GM11168 (cell line): Measurements from ENCODE around the gene JPH3.

ENCODE experiments used
- in situ Hi-C: fragments of 300-500 bp; cut with MboI; formaldehyde crosslinking; loops from one replicate; pipeline ENCODE4 v1.12.0; 2022; ENCODE audit warnings: low sequenced_read_pairs; ENCODE audit not compliant: unreplicated experiment

The JPH3 gene

DNA sequence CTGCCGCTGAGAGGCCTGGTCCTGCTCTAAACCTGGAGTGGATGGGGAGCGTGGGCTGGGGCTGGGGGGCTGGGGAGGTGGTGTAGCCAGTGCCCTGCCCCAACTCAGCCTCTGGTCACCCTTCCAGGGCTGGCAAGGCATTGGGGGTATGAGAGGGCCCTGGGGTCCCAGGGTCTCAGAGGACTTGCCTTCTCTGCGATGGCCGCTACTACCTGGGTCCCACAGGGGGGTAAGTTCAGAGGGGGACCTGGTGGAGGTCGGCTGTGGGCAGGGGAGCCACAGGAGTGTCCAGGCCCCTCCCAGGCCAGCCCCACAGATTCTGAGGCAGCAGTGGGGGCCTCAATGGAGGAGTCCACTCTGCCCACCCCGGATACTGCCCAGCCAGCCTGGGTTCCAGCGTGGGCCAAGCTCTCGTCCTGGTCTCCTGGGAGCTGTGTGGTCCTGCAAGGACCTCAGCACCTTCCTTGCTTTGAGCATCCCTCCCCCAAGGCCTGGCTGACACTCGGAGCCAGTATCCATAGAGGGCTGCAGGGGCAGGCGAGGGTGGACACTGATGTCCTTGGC lies 20.5 kb downstream of the JPH3 start:
- in situ Hi-C loops, result no loop called here

DNA sequence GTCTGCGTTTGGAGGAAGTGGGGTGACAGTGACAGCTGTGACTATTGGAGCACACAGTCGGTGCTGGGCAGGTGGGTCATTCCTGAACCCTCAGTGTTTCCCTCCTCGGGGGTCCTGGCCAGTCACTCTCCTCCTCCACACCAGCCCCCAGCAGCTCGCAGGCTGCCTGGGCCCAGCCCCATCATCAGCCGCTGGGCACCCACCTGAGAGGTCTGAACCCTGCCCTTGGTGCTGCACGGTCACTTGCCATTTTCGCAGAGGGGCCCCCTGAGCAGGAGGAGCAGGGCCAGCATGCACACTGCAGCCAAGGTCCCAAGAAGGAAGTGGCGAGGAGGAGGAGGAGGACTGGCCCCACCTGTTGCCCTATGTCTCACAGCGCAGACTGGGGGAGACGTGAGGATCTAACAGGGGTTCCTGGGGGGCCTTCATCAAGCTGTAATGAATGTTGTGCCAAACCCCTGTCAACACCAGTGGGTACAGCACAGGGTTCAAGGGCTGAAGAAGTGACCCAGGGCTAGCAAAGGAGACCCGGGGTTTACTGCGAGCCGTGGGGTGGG lies 23.0 kb downstream of the JPH3 start:
- in situ Hi-C loops, result no loop called here

DNA sequence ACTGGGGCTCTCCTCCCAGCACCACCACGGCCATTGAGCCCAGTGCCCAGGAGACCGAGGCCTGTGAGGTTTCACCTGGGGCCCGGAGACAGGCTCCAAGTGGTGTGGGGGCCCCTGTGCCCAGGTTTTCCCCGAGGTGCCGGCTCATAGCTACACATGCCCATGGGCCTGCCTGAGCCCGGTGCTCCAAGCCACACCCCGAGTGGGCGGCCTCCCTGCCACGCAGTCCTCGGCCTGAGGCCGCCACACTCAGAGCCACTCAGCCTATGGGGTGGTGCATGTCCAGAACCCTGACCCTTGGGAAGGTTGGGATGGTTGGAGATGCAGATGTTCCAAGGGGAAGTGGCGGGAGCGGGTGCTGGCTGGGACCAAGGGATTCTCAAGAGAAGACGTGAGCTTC lies 24.1 kb downstream of the JPH3 start:
- in situ Hi-C loops, result no loop called here

DNA sequence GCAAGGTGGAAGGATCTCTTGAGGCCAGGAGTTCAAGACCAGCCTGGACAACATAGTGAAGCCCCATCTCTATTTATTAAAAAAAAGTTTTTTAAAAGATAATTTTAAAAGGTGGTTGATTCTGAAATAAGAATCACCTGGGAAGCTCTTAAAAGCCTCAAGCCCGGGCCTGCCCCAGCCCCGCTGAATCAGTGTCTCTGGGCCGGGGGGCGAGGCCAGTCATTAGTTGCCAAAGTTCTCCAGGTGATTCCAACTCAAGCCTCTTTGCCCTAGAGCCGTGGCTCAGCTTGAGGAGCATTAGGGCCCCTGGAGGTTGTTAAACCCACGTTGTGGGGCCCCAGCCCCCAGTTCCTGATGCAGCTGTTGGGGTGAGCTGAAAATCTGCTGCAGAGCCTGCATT lies 24.6 kb downstream of the JPH3 start:
- in situ Hi-C loops, result no loop called here

DNA sequence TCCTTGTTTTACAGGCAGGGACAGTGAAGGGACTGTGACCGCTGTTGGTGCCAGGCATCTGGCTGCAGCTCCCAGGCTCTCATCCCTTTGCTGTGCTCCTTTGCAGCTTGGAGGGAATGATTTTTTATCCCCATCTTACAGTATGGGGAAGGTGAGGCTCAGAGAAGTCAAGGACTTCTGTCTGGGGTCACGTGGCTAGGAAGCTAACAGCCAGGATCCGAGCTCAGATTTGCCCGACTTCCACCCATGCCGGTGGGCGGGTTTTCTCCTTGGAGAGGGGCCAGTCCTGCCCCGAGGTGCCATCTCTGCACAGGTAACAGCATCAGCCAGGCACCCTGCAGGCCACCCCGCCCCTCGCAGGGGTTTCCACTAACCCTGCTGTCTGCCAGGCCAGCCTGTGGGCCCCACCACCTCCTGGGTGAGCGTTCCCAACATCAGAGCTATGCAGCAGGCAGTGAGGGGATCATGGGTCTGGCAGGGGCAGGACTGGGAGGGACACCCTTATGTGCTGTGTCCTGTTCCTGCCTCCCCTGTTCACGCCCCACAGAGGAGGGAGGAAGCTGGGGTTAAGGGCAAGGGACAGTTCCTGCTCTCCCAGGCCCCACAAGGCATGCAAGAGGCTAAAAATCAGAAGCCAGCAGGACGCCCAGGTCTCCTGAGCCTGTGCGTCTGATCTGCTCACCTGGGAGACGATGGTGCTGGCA lies 25.4 kb downstream of the JPH3 start:
- in situ Hi-C loops, result no loop called here

DNA sequence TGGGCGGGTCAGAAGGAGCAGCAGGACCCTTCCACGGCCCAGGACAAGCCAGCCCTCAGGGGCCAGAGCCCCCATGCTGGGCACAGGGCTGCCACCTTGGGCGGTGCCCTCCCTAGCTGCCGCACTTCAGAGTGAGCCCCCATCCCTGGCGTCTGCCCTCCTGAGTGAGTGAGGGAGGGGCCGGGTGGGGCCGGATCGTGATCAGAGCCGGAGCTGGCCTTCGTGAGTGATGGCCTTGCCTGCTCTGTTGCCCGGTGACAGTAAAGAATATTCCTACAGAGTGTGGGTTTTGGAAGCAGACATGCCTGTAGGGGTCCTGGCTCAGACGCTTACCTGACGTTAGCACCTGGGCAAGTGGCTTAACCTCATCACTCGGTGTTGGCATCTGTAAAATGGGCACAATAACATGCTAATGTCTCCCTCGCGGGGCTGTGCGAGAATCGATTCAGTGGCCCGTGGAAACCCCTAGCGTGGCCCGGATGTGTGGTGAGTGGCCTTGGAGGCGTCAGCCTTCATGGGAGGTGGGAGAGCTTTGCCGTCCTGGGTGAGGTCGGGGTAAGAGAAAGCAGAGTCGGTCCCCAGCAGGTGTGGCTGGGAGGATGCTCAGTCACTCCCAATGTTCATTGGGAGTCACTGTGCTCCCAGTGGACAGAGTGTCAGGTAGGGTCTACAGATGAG lies 26.1 kb downstream of the JPH3 start:
- in situ Hi-C loops, result no loop called here

DNA sequence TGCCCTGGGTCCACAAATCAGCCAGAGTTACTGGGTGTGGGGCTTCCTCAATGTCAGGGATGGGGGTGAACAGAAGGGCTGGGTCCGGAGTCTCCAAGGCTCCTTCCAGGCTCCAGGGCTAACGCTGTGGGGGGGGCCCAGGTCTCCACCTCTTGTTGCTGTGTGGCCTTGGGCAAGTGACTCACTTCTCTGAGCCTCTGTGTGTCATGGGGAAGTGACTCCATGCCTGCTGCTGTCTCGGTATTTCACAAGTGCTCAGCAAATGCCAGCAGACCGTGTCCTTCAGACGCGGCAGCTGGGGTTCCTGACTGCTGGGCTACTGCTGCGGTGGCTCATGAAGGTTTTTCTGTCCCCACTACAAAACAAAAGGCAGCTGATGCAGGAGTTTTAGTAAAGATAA lies 26.6 kb downstream of the JPH3 start:
- in situ Hi-C loops, result no loop called here

DNA sequence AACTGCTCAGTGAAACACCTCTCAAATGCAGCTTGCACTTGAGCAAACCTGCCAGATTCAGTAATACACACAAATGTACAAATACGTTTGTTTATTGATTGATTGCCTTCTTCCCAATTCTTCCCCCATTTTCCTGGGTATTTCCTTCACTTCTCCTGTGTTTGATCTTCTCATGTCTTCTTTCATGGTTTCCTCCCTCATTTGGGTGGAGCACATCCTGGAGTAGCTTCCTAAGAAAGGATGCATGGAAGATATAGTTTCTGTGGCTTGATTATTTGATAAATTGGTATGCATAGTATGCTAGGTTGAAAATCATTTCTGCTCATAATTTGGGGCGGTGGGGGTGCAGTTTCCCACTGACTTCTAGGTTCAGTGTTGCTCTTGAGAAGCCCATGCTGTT lies 28.8 kb downstream of the JPH3 start:
- in situ Hi-C loops, result no loop called here

DNA sequence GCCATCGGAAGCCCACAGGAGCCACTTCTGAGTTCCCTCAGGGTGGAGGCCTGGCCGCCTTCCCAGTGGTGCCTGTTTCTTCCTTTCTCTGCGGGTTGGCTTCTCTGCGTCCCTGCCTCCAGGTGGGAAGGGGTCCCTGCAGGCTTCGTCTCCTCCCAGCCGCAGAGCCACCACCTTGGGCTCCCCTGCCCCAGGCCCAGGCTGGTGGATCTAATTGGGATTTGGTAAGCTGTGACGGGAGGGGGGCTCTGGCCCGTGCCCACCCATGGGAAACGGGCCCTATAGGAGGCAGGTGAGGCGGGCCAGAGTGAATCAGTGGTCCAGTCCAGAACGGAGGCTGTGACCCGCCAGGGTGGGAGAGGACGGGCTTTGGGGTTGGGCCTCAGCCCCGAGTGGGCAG lies 32.1 kb downstream of the JPH3 start:
- in situ Hi-C loops, result no loop called here

DNA sequence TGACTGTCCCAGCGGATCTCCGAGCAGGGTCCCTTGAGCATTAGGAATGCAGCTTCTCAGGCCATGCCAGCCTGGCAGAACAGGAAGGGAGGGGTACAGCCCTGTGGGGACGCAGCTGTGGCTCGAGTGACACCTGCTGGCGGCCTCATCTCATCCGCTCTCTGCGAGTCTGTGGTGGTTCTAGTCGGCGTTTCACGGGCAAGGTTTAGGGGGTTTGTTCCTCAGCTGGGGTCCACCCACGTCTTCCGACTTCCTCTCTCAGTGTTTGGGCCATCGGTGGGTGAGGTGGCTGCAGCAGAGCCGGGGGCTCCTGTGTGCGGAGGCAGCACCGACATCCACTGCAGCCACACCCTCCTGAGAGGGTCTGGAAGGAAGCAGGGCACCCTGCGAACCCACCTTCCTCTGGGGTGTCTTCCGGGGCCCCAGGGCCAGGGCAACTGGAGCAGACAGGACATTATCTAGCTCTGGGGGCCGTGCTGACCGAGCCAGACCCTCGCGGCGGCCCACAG lies 33.3 kb downstream of the JPH3 start:
- in situ Hi-C loops, result no loop called here

DNA sequence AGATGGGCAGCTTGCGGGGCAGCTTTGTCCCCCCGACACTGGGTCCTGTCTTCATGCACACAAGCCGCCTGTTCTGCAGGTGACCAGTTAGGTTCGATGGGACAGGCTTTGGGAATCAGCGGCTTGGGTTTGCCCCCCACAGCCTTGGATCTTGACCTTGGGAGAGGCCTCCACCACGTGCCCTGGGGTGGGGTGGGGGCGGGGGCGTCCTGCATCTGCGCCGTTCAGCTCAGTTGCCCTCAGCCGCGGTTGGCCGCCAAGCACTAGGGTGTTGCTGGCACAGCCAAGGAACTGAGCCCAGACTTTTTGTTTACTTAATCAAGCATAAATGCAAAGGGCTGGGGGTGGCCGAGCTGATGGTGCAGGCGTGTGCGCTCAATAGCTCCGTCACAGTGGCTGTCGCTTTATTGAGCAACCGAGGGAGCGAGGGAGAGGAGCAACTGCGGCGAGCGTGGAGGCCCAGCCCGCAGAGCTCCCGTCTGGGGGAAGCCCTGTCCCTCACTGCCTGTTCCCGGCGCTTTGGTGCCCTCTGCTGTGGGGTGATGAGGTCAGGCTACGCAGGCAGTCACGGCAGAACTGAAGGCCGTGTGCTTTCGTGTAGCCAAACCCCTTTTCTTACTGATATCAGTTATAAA lies 33.9 kb downstream of the JPH3 start:
- in situ Hi-C loops, result no loop called here

DNA sequence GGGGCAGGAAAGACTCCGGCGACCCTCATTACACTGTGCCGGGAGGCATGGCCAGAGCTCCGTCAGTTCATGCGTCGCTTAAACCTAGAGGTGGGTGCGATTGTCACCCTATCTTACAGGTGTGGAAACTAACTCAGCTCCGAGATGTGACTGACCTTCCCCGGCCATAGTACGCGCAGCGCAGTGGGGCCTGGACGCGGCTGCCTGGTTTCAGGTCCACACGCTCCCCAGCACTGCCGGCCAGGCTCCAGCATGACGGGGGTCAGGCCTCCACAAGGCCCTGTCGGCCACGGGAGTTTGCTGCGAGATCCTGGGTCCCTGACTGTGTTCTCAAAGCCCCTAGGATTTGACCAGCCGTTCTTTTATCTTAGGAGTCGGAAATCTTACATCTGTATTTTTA lies 34.4 kb downstream of the JPH3 start:
- in situ Hi-C loops, result no loop called here

DNA sequence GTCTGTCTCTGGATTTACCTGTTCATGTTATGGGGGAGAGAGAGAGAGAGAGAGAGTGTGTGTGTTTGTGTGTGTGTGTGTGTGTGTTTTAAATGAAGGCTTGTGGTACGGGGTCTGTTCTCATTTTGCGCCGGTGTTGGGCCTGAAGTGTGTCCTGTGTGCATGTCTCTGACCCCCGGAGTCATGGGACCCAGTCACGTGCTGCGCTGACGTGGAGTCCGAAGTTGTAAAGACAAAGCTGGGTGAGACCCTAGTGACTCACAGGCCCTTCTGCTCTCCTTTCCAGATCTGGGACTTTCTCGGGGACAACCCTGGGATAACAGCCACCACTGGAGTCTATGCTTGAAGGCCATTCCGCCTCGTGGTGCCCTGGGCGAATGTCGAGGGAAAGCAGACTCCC lies 35.0 kb downstream of the JPH3 start:
- in situ Hi-C loops, result no loop called here

DNA sequence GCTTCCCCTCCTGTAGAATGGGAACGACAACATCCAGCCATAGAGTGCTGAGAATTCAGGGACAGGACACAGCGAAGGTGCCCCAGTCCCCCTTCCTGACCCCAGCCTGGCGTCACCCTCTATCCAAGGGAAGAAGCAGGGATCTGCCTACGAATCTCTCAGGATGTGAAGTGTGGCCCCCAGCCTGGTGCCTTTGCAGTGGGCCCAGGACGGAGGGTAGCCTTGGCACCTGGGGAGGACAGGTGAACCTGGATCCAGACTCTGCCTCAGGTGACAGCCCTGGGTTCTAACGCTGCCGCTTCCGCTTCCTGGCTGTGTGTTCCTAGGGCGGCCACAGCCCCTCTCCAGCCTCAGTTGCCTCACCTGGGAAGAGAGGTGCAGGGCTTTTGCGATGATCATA lies 36.4 kb downstream of the JPH3 start:
- in situ Hi-C loops, result no loop called here

DNA sequence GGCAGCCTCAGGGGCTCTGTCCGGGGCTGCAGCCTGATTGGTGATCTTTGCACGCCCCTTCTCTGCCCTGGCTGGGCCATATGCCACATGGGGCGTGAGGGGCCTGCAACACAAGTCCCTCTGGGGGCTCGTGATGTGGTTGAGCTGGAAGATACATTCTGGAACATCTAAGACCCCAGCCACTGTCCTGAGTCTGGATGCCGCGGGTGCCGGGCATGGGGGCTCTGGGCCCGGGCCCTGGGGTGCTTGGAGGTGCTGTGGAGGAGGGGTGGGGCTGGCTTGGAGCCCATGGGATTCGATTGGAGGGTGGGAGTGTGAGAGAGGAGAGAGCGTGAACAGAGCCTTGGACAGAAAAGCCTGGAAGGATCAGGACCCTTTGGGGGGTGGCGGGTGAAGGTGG lies 39.4 kb downstream of the JPH3 start:
- in situ Hi-C loops, result no loop called here

DNA sequence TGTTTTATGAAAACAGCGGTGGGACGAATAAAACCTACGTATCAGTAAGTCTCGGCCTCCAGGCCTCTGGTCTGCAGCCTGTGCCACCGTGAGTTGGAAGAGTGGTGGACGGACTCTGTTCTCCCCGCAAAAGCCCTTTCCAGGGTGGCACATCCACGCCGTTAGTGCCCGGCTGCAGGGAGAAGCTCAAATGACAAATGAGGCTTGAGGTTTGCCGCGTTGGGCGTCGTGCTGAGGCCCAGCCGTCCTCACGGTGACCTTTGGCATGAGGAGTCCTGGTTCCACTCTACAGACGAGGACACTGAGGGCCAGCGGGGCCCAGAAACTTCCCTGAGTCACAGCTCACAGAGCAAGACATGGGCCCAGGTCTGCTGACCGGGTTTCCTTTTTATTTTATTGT lies 40.2 kb downstream of the JPH3 start:
- in situ Hi-C loops, result no loop called here

DNA sequence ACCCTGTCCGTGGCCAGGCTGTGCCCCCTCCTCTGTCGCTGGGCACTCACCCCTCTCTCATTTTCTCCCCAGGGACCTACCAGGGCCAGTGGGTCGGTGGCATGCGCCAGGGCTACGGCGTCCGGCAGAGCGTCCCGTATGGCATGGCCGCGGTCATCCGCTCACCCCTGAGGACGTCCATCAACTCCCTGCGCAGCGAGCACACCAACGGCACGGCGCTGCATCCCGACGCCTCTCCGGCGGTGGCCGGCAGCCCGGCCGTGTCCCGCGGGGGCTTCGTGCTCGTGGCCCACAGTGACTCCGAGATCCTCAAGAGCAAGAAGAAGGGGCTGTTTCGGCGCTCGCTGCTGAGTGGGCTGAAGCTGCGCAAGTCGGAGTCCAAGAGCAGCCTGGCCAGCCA lies 41.9 kb downstream of the JPH3 start:
- in situ Hi-C loops, result no loop called here

DNA sequence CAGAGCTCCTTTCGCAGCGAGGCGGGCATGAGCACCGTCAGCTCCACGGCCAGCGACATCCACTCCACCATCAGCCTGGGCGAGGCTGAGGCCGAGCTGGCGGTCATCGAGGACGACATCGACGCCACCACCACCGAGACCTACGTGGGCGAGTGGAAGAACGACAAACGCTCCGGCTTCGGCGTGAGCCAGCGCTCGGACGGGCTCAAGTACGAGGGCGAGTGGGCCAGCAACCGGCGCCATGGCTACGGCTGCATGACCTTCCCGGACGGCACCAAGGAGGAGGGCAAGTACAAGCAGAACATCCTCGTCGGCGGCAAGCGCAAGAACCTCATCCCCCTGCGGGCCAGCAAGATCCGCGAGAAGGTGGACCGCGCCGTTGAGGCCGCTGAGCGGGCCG lies 42.3 kb downstream of the JPH3 start:
- in situ Hi-C loops, result no loop called here

DNA sequence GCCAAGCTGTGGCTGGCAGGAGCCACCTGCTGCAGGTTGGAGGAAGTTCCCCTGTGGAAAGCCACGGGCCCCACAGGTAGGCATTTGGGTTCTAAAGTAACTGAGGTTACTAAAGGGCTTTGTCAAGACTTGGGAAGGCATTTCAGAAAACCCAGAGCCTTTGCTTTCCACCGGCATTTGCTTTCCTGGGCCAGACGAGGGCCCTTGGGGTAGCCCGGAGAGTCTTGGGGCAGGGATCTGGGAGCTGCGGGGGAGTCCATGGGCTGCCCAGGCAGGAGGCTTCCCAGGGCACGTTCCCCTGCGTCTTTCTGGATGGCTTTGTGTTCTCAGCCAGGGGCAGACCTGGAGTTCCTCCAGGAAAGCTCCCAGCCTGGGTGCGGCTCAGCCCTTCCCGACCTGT lies 43.5 kb downstream of the JPH3 start:
- in situ Hi-C loops, result no loop called here

DNA sequence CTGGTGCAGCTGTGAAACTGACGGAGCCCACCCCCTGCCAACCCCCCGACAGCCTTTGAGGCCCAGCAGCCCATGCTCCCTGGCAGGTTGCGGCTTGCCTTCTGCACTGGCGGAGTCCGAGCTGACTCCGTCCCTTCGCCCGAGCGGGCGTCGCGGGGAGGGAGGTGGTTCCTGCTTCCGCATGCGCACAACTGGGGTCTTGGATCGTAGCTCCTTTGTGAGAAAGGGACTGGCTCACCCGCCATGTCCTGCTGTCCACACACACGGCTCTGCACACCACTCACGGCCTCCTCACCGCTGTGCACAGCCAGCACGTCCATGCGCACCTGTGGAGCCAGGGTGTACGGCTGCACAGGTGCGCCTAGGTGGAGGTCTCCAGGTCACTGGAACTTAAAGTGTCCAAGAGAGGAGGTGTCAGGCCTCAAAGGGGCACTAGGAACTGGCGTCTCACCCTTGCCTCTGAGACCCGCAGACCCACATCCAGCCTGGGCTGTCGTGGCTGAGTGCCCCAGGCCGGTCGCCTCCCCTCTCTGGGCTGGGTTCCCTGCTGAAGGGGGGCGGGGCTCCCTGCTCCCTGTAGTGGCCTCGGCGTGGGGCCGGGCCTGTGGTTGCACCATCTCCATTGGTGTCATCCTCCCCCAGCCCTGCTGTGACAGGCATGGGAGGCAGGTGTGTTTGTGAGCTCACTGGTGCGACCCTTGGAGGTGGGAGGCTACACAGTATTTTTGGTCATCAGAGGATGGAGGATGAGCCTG lies 45.3 kb downstream of the JPH3 start:
- in situ Hi-C loops, result no loop called here
